Mucosa of rectum (tissue), 2 donors: ENCODE data around the gene SLC30A1.

ENCODE experiments used
- H3K27ac ChIP-seq, 2 donors: one replicate each; pipeline ENCODE4 v1.7.0; 2013; ENCODE audit warnings: inconsistent platforms in 2 of 2, low read depth in 2 of 2, low read length in 2 of 2
- H3K27me3 ChIP-seq, 2 donors: one replicate each; pipeline ENCODE4 v1.7.0; 2013; ENCODE audit warnings: low read length in 2 of 2; ENCODE audit not compliant: control insufficient read depth in 2 of 2, insufficient read depth in 2 of 2
- H3K36me3 ChIP-seq, 2 donors: one replicate each; pipeline ENCODE4 v1.7.0; 2013; ENCODE audit warnings: low read length in 2 of 2; ENCODE audit not compliant: control insufficient read depth in 2 of 2, insufficient read depth in 2 of 2
- H3K4me1 ChIP-seq, 2 donors: one replicate each; pipeline ENCODE4 v1.7.0; 2013; ENCODE audit warnings: low read length in 2 of 2, mild to moderate bottlenecking in 1 of 2; ENCODE audit not compliant: control insufficient read depth in 2 of 2, insufficient read depth in 2 of 2
- H3K4me3 ChIP-seq, 2 donors: one replicate each; pipeline ENCODE4 v1.7.0; 2013; ENCODE audit warnings: low read length in 2 of 2
- H3K9ac ChIP-seq, 2 donors: one replicate each; pipeline ENCODE4 v1.7.0; 2013; ENCODE audit warnings: low read length in 2 of 2, low read depth in 1 of 2, mild to moderate bottlenecking in 1 of 2
- H3K9me3 ChIP-seq, 2 donors: one replicate each; pipeline ENCODE4 v1.7.0; 2013; ENCODE audit warnings: low read length in 2 of 2; ENCODE audit not compliant: control insufficient read depth in 2 of 2
- donor health status: healthy.
- donor health status: Normal muscosa, but diverticular disease.

Gene SLC30A1

GRCh38 chr1:211583011-211583992, 4.3 kb upstream of the SLC30A1 start:
- H3K4me1 ChIP-seq = peaks cover 16 to 18% of the 10 kb centered on the region in 2 donors
- H3K4me3 ChIP-seq = no peak overlapping the region

GRCh38 chr1:211581526-211581925, 2.6 kb upstream of the SLC30A1 start:
- H3K4me3 ChIP-seq = no peak overlapping the region
- H3K27ac ChIP-seq = peak overlapping the region in 1 of 2 donors; percentile 25
- H3K9ac ChIP-seq = no peak overlapping the region
- H3K27me3 ChIP-seq = no peaks in the 10 kb centered on the region
- H3K36me3 ChIP-seq = no peaks in the 10 kb centered on the region
- no peaks in the 10 kb centered on the region for H3K9me3 ChIP-seq
- peaks cover 16 to 18% of the 10 kb centered on the region in 2 donors for H3K4me1 ChIP-seq

More at GRCh38 chr1:211583011-211583992, 4.3 kb upstream of the SLC30A1 start:
- Histone ChIP-seq H3K27me3 (no peaks in the 10 kb centered on the region), H3K9ac (no peak overlapping the region), H3K36me3 (no peaks in the 10 kb centered on the region), H3K27ac (no peak overlapping the region), H3K9me3 (no peaks in the 10 kb centered on the region)

GRCh38 chr1:211580303-211580687, 1.3 kb upstream of the SLC30A1 start:
- peaks cover 18 to 26% of the 10 kb centered on the region in 2 donors for H3K4me1 ChIP-seq
- no peaks in the 10 kb centered on the region for H3K9me3 ChIP-seq
- H3K27ac ChIP-seq = peak overlapping the region; percentile 91
- H3K4me3 ChIP-seq = peak overlapping the region in 1 of 2 donors; percentile 84
- peaks cover 7 to 8% of the 10 kb centered on the region in 2 donors for H3K36me3 ChIP-seq
- H3K27me3 ChIP-seq = no peaks in the 10 kb centered on the region
- peak overlapping the region; percentile 78 to 89 for H3K9ac ChIP-seq

GRCh38 chr1:211579440-211580302, 710 bp upstream of the SLC30A1 start:
- Histone ChIP-seq H3K4me1 (peaks cover 18 to 27% of the 10 kb centered on the region in 2 donors), H3K9me3 (no peaks in the 10 kb centered on the region), H3K27ac (peak overlapping the region; percentile 91), H3K36me3 (peaks cover 8 to 12% of the 10 kb centered on the region in 2 donors), H3K27me3 (no peaks in the 10 kb centered on the region), H3K9ac (peak overlapping the region; percentile 78 to 89), H3K4me3 (peak overlapping the region; percentile 78 to 84)

GRCh38 chr1:211577819-211578639, 932 bp downstream of the SLC30A1 start:
- Histone ChIP-seq H3K4me1 (peaks cover 18 to 29% of the 10 kb centered on the region in 2 donors), H3K9me3 (no peaks in the 10 kb centered on the region), H3K36me3 (peaks cover 10 to 17% of the 10 kb centered on the region in 2 donors), H3K4me3 (peak overlapping the region; percentile 92 to 98), H3K9ac (peak overlapping the region; percentile 96 to 97), H3K27me3 (no peaks in the 10 kb centered on the region), H3K27ac (peak overlapping the region; percentile 96 to 97)

GRCh38 chr1:211577277-211577818, 1.6 kb downstream of the SLC30A1 start:
- Histone ChIP-seq H3K4me3 (peak overlapping the region; percentile 92 to 98), H3K36me3 (peaks cover 13 to 17% of the 10 kb centered on the region in 2 donors), H3K9ac (peak overlapping the region; percentile 96 to 97), H3K9me3 (no peaks in the 10 kb centered on the region), H3K4me1 (peaks cover 18 to 29% of the 10 kb centered on the region in 2 donors), H3K27ac (peak overlapping the region; percentile 96 to 97), H3K27me3 (no peaks in the 10 kb centered on the region)

GRCh38 chr1:211576717-211577116, 2.2 kb downstream of the SLC30A1 start:
- Histone ChIP-seq H3K4me3 (peak overlapping the region; percentile 92 to 98), H3K27me3 (no peaks in the 10 kb centered on the region), H3K36me3 (peaks cover 17 to 18% of the 10 kb centered on the region in 2 donors), H3K27ac (peak overlapping the region in 1 of 2 donors; percentile 97), H3K4me1 (peaks cover 11 to 24% of the 10 kb centered on the region in 2 donors), H3K9ac (peak overlapping the region; percentile 96 to 97), H3K9me3 (no peaks in the 10 kb centered on the region)

GRCh38 chr1:211574705-211575104, 4.3 kb downstream of the SLC30A1 start:
- Histone ChIP-seq H3K4me1 (peaks cover 1 to 15% of the 10 kb centered on the region in 2 donors), H3K36me3 (peaks cover 17 to 20% of the 10 kb centered on the region in 2 donors), H3K27ac (no peak overlapping the region), H3K4me3 (no peak overlapping the region), H3K9ac (no peak overlapping the region), H3K9me3 (no peaks in the 10 kb centered on the region), H3K27me3 (no peaks in the 10 kb centered on the region)

- H3K4me1 ChIP-seq = peaks cover 0 to 13% of the 10 kb centered on the region in 2 donors
- no peaks in the 10 kb centered on the region for H3K9me3 ChIP-seq
- no peaks in the 10 kb centered on the region for H3K27me3 ChIP-seq
- no peak overlapping the region for H3K27ac ChIP-seq
- H3K36me3 ChIP-seq = peaks cover 17 to 20% of the 10 kb centered on the region in 2 donors
- no peak overlapping the region for H3K9ac ChIP-seq
- no peak overlapping the region for H3K4me3 ChIP-seq
These were observed 7.0 kb downstream of the SLC30A1 start for GRCh38 chr1:211571998-211572397.
